ENCODE measurements around the gene CSRP1. TPM values are rescaled to one million over a fixed set of nuclear protein-coding genes. Genes with fewer than 3 reads are reported as not detected.

Gene CSRP1
- total RNA-seq, 1 donor from 2014 or later, result 71.6 TPM

- DNase-seq (ENCODE audit: low read depth in 2 of 2), result no peak
Observed at GRCh38 chr1:201513498-201514243, 6.7 kb upstream of the CSRP1 start.

- DNase-seq (ENCODE audit: low read depth in 2 of 2), result peak; percentile 38 to 43
Observed at GRCh38 chr1:201511941-201512539, 5.1 kb upstream of the CSRP1 start.

- no peak for DNase-seq (ENCODE audit: low read depth in 2 of 2)
Observed at GRCh38 chr1:201511396-201511940, 4.5 kb upstream of the CSRP1 start.

- no peak for DNase-seq (ENCODE audit: low read depth in 2 of 2)
Observed at GRCh38 chr1:201510734-201511133, 3.8 kb upstream of the CSRP1 start.

GRCh38 chr1:201509601-201510374 lies 2.9 kb upstream of the CSRP1 start:
- no peak for DNase-seq (ENCODE audit: low read depth in 2 of 2)

- no peak for DNase-seq (ENCODE audit: low read depth in 2 of 2)
Observed at GRCh38 chr1:201508809-201509208, 1.9 kb upstream of the CSRP1 start.

- DNase-seq (ENCODE audit: low read depth in 2 of 2), result no peak
Observed at GRCh38 chr1:201507360-201507675, 395 bp upstream of the CSRP1 start.

- no peak for DNase-seq (ENCODE audit: low read depth in 2 of 2)
Observed at GRCh38 chr1:201506092-201506491, 831 bp downstream of the CSRP1 start.

- peak in 1 of 2 donors; percentile 84 for DNase-seq (ENCODE audit: low read depth in 2 of 2)
Observed at GRCh38 chr1:201505503-201505890, 1.4 kb downstream of the CSRP1 start.

GRCh38 chr1:201504799-201505502 lies 2.0 kb downstream of the CSRP1 start:
- no peak for DNase-seq (ENCODE audit: low read depth in 2 of 2)

- DNase-seq (ENCODE audit: low read depth in 2 of 2), result no peak
Observed at GRCh38 chr1:201504179-201504631, 2.7 kb downstream of the CSRP1 start.

GRCh38 chr1:201503397-201504176 lies 3.3 kb downstream of the CSRP1 start:
- peak; percentile 91 to 96 for DNase-seq (ENCODE audit: low read depth in 2 of 2)

- no peak for DNase-seq (ENCODE audit: low read depth in 2 of 2)
Observed at GRCh38 chr1:201502511-201502857, 4.4 kb downstream of the CSRP1 start.

GRCh38 chr1:201501812-201502510 lies 5.0 kb downstream of the CSRP1 start:
- no peak for DNase-seq (ENCODE audit: low read depth in 2 of 2)

GRCh38 chr1:201501144-201501543 lies 5.8 kb downstream of the CSRP1 start:
- peak; percentile 57 to 62 for DNase-seq (ENCODE audit: low read depth in 2 of 2)

- DNase-seq (ENCODE audit: low read depth in 2 of 2), result no peak
Observed at GRCh38 chr1:201500670-201501120, 6.2 kb downstream of the CSRP1 start.

- no peak for DNase-seq (ENCODE audit: low read depth in 2 of 2)
Observed at GRCh38 chr1:201499795-201500669, 6.9 kb downstream of the CSRP1 start.

- no peak for DNase-seq (ENCODE audit: low read depth in 2 of 2)
Observed at GRCh38 chr1:201499191-201499590, 7.7 kb downstream of the CSRP1 start.

GRCh38 chr1:201498621-201499020 lies 8.3 kb downstream of the CSRP1 start:
- DNase-seq (ENCODE audit: low read depth in 2 of 2), result no peak

All from lung microvascular endothelial cell (primary cell).